GM21360 (cell line): ENCODE measurements around the gene PLAAT2.
"Not testable (repeated sequence)": the region's sequence is repeated elsewhere in the genome, so short reads cannot be mapped to it uniquely, and the experiment has no call there.

Experiments
- ATAC-seq: cut with Tn5 transposase; IDR thresholded peaks from one replicate; pipeline ENCODE4 v1.9.1; 2021; ENCODE audit warnings: mild to moderate bottlenecking, moderate library complexity; ENCODE audit not compliant: unreplicated experiment

The PLAAT2 gene

DNA sequence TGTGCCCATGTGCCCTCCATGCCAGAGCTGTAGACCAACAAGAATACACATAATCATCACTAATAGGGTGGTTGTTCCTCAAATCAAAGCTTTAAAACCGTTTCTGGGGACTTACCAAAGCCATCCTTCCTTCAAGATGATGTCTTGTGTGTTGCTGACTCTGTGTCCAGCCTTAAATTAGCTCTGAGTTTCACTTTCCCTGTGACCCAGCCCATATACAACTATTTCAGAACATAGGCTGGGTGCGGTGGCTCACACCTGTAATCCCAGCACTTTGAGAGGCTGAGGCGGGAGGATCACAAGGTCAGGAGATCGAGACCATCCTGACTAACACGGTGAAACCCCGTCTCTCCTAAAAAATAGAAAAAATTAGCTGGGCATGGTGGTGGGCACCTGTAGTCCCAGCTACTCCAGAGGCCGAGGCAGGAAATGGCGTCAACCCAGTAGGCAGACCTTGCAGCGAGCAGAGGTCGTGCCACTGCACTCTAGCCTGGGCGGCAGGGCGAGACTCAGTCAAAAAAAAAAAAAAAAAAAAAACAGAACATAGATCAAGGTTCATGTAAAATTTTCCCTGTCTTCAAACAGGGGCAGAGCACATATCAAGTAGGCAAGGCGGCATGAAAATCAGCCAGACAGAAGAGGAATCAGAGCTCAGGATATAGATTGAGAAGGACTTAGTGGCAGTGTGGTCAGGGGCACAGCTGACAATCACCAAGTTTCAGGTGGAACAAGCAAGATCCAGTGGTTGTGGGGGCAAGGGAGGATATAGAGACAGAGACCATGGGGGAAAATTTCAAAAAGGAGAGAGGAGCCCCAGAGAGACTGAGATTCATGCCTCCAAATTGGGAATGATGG lies at the start of gene PLAAT2:
Gene PLAAT2, minus strand, starts transcription at position 179 of the 855 bp plus-strand sequence. Its CDS starts 55 bp downstream, at position 124.
- peak; percentile 2 for ATAC-seq

DNA sequence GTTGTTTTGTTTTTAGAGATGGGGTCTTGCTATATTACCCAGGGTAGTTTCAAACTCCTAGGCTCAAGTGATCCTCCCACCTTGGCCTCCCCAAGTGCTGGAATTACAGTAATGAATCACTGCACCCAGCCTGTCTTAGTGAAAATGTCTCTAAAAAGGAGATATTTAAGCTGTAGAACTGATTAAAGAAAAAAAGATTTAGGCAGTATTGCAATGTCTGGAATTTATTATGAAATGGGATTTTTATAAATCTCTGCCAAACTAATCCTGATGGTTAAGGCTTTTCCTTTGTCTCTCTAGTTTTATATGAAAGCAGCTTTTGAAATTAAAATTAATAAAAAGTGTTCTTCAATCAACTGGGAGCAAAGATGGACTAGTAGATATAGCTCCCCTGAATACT lies 49.0 kb upstream of the PLAAT2 start:
- no peak for ATAC-seq

DNA sequence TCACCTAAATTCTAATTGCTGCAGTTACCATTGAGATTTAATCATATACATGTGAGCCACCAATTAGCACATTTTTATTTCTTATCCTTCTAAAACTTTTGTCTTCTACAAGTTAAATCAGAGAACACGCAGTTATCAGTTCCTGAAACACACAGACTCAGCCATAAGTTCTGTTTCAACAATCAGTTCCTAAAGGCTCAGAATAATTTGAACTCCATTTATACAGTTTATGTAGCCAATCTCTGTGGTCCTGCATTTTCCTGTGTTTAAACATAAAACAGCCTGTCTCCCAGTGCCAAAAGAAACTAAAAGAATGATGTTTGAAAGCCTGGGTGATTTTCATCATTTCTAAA lies 48.2 kb upstream of the PLAAT2 start:
- ATAC-seq = no peak

DNA sequence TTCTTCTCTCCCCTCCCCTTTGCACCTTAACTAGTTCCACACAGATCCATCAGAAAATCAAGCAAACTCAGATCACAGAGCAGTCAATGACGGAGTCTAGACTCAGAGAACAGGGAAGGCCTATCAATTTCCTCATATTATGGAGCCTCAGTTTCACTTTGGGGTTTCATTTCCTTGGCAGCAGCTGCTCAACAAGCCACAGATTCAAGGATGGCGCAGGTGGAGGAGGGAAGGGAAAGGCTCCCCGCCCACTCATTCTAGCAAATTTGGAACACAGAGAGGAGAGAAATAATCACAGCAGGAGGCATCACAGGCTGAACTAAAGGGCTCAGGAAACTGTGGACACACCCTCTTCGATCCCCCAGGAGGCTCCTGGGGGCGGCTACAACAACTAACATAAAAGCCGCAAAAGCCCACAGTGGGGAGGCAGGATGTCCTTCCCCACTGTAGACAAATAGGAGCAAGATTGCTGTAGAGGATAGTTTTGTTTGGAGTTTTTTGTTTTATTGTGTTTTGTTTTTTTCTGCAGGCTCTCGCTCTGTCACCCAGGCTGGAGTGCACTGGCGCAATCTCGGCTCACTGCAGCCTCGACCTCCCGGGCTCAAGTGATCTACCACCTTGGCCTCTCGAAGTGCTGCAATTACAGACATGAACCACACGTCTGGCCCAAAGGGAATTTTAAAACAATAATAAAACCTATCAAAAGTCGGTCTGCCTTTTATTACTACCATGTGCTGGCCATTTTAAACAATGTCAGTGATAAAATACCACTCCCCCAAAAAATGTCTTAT lies 47.6 kb upstream of the PLAAT2 start:
- no peak for ATAC-seq

DNA sequence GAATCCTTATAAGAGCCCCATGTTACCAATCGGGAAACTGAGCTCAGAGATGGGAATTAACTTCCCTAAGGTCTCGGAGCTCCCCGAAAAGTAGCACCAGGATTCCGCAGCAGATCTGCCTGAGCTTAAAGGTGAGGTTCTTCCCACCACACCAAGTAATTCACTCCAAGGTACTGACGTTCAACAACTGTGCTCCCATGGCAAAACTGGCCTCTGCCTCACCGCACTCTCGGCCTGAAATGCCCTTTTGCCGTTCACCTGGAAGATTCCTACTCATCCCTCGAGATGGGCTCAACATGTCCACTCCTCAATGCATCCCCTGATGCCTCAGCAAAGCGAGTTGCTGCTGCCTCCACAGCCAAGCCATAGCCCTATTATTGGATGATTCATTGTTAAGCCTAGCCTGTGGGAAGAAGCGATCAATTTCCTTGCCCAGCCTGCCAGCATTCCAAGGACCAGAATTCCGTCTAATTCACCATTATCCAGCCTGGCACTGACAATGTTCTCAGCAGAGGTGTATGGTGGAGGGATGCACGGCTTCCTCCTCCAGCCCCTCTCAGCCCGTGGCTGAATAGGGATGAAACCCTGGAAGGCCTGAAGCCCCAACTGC lies 46.9 kb upstream of the PLAAT2 start:
- no peak for ATAC-seq

DNA sequence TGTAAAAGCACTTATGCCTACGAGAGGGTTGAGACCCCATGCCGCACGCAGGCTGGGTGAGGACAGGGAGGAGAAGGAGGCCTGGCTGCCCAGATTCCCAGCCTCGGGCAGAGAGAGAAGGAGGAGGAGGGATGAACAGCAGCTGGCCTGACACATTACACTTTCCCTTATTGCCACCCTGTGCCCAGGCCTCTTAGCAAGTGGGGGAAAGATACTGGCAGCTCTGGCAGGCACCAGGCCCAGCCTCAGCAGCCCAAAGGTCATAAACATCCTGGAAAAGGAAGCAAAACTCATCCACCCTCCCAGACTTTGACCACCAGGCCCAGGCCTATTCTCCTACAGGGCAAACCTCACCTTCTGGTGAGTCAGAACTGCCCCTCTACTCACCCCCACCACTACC lies 46.4 kb upstream of the PLAAT2 start:
- no peak for ATAC-seq

DNA sequence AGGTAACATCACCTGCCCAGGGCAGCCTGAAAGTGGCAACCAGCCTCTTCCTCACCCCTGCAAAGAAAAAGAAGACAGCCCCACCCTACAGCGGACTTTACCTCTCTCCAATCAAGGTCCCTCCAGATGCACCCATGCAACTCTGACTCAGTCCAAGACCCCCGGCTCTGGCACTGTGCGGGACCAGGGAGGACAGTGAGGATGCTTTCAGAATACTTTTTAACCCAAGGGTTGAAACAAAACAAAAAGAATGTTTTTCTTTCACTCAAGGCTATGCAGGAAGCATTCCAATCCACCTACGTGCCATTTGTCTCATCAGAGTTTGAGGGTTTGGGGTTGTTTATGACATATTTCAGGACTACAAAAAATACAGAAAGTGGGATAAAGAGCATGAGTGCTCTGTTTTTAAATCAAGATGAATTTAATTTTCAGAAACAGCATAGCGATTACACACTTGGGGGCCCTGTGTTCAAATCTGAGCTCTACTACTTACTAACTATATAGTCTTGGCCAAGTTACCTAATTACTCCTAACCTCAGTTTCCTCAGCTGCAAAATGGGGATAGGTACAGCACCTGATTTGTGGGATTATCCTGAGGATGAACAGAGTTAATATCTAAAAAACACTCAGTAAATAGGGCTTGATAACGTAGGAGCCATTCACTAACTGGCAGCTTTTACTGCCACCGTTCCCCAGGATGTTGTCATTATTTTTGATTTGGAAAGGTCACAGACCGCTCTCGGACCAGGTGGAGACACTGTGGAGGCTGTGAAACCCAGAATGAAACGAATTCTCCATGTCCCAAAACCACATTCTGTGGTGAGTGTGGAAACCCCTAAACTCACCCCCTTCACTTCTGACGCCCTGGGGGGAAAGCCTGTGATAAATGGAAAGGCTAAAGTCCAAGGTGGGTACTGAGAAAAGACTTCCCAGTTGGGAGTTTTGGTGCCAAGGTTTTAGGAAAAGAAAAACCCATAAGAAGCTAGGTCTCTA lies 45.5 kb upstream of the PLAAT2 start:
- no peak for ATAC-seq

DNA sequence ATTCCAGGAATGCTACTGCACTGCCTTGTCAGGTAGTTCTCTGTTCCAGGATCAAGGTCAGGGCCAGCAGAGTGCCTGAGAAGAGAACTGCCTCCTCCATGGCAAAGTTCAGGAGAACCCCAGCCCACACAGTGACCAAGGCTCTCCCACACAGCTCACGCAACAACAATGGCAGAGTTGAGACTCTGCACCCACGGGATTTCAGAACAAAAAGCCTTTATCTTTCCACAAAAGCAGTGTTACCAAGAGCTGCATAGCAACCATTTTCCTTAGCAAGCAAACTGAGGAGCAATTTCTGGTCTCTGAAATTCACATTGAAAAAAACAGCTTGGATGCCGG lies 40.0 kb upstream of the PLAAT2 start:
- no peak for ATAC-seq

DNA sequence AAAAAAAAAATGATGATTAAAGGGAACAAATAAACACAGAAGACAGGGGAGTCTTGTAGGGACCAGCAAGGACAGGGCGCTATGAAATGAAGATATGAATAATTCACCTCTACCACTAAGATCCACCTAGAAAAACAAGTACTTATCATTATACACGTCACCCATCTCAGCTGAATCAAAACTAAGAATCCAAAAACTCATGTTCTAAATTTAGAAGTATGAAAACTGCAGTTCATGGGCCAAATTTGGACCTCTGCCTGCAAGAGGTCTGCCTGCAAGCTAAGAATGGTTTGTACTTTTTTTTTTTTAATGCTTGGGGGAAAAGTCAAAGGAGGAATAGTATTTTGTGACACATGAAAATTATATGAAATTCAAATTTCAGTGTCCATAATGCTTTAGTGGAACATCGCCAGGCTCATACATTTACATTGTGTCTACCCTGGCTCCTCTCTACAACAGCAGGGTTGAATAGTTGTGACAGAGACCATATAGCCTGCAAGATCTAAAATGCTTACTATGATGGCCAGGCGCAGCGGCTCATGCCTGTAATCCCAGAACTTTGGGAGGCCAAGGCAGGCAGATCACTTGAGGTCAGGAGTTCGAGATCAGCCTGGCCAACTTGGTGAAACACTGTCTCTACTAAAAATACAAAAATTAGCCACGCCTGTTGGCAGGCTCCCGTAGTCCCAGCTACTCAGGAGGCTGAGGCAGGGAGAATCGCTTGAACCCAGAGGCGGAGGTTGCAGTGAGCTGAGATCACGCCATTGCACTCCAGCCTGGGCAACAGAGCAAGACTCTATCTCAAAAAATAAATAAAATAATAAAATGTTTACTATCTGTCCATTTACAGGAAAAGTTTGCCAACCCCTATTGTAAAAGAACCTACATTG lies 39.4 kb upstream of the PLAAT2 start:
- not testable (repeated sequence) for ATAC-seq

DNA sequence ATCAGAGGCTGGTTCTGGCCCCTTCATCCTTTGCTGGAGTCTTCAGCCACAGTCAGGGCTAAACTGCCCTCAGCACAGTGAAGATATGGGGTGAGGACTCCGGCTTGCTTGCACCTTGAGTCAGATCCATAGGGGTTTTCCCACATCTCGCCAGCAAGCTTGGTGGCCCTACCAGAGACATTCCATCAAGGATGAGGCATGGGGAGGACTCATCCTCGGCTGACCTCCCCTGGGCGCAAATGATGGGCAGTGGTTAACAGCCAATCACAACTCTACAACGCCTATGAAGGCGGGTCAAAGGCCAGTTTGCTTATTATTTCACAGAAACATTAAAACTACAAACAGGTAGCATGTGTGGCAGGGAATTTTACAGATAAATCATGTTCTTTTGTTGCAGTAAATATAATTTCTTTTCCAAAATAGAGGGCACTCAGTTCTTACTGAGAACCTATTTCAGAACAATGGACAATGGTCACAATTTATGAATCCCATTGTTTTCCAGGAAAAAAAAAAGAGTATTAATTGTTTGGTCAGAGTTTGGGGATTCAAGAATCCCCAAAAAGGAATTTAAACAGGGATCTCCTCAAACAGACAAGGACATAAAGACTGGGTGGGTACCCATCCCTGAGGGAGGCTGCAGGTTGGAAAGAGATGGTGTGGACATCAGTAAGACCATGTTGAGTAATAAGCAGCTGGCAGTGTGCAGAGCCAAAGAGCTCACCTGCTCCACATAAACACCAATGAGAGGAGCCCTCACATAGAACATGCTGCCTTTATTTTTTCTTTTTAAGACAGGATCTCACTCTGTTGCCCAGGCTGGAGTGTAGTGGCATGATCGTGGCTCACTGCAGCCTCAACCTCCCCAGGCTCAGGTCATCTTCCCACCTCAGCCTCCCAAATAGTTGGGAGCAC lies 36.3 kb upstream of the PLAAT2 start:
- ATAC-seq = no peak

DNA sequence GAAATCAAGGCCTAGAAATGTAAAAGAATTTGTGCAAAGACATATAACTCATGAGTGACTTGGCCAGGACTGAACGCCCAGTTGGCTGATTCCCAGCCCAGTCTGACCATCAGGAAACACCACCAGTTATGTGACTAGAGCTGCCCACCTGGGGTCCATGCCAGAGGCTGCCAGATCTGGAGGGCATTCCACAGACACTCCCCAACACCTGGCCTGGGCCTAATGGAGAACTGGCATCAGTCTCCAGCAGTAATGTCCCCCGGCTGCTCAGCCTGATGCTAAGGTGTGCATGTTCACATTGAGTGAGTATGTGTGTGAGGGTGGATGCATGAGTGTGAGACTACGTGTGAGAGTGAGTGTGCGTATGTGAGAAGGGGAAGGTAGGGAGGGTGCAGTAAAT lies 35.4 kb upstream of the PLAAT2 start:
- ATAC-seq = no peak

DNA sequence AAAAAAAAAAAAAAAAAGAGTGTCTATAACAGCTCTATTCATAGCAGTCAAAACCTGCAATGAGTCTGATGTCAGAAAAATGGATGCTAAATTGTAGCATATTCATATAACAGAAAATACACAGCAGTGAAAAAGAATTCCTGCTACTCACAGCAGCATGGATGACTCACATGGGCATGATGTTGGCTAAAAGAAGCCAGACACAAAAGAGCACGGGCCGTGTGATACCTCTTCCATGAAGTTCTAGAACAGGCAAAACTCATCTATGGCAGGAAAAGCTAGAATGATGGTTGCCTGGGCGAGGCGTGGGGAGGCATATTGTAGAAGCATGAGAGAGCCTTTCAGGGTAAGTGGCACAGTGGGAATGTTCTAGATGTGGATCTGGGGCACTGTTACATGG lies 32.1 kb upstream of the PLAAT2 start:
- no peak for ATAC-seq

DNA sequence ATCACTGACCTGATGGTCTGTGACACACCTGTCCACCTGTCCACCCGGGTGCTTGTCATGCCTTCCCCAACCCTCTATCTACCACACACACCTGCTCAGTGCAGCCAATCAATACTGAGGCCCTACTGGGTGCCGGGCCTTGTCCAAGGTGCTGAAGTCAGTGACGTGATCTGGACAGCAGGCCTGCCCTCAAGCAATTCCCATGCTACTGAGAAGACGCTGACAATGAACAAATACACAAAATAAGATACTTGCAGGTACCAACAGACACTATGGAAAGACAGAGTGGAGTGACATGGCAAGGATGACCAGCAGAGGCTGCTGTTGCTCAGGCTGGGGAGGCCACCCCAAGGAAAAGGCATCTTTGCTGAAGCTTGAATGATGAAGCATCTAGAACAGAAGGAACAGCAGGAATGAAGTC lies 29.8 kb upstream of the PLAAT2 start:
- ATAC-seq = no peak

DNA sequence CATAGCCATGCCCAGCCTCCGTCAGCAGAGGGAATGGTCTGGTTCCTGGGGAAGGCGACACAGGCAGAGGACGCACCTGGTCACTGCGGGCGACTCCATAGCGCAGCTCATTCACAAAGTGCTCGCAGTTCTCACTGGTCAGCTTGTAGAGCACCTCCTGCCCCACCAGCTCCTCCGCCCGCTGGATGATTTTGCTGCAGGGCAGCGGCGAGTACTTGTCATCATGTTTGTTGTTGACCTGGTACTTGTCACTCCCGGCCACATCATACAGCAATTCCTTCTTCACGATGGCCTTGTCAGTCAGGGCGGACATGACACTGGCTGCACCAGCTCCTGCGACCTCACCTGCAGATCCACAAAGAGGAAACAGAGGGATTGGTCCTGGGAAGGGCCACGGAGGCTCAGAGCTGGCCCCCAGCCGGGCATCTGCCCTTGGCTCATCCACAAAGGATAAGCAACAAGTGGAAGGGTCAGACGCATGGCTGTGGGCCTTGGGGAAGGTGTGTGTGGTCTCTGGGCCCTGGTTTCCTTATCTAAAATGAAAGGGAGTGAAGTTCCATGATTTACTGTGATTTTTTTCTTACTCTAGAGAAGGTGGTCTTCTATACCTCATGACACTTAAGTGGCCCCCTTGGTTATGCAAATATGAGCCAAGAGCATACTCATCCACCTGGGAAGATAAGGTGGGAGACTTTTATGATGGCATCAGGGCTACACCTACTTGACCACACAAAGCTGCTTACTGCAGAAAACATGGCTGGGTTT lies 27.0 kb upstream of the PLAAT2 start:
- no peak for ATAC-seq

DNA sequence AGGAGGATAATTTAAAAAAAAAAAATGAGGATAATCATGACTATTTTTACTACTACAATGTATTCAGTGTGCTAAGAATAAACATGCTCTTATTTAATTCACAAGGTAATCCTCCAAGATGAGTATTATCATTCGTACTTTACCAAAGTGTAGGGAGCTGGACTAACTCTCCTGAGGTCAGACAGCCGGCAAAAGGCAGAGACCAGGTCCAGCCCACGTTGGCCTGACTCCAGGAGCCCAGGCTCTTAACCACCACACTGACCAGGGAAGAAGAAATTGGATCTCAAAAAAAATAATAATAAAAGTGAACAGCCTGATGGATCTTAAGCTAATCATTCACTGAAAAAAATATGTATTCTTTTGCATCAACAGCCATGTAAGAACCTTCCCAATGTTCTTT lies 25.8 kb upstream of the PLAAT2 start:
- no peak for ATAC-seq

DNA sequence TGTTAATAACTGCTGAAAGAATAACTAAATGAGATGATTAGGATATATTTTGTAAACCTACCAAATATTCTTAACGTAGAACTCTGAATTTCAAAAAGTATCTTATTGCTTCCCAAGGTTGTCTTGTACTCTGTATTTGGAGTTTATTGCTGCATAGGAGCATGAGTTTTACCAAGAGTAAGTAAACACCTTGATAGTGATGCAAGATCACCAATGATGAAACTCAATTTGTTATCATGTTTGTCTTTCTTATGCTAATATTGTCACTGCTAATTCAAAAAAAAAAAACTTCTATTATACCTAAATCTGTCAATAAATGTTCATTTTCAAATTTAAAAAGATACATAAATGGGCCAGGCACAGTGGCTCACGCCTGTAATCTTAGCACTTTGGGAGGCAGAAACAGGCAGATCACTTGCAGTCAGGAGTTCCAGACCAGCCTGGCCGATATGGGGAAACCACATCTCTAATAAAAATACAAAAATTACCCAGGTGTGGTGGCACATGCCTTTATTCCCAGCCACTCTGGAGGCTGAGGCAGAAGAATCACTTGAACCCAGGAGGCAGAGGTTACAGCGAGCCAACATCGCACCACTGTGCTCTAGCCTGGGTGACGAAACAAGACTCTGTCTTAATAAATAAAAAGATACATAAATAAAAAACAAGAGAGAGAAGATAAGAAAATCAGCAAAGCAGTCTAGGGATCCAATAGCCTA lies 23.4 kb upstream of the PLAAT2 start:
- no peak for ATAC-seq

DNA sequence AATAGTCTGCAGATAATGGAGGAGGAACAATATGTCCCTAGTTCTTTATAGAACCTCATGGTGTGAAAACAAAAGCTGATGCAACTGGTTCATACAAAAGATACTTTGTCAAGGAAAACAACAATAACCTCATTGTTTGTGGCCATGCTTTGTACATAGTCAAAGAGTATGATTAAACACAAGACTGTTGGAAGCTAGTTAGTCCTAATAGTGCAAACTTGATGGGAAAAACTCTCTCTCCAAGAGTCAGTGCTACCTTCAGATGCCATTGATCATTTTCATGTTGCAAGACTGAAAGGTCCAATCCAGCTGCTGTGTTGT lies 20.1 kb upstream of the PLAAT2 start:
- ATAC-seq = no peak
